IMR-90 (cell line): Measurements from ENCODE around the gene ITGA1. TPM values are rescaled to one million over a fixed set of nuclear protein-coding genes. Genes with fewer than 3 reads are reported as not detected.

Experiments
- ATAC-seq: fragments of 200-7000 bp; cut with Tn5 transposase; 2 replicates; pipeline ENCODE4 v1.9.1; 2020; ENCODE audit warnings: low read depth, mild to moderate bottlenecking, moderate library complexity
- BruUV-seq: library from RNA; stranded (reverse); fragments of 400-500 nt; replicated peaks from 2 replicates; lab custom pipeline; 2021; lab: Mats Ljungman, UMichigan
- CTCF ChIA-PET: fragments of 300-600 bp; formaldehyde crosslinking; extraction: SDS; loops from one replicate; lab custom pipeline; 2021; ENCODE audit warnings: antibody characterized with exemption; lab: Yijun Ruan, JAX
- POLR2A ChIA-PET: fragments of 300-600 bp; sonication (Branson Sonifier 250); formaldehyde crosslinking; loops from one replicate; lab custom pipeline; 2022; ENCODE audit warnings: antibody characterized with exemption; ENCODE audit not compliant: unreplicated experiment; lab: Charles Lee
- DNase-seq: peaks from one replicate; pipeline ENCODE4 v3.0.0; 2013
- H2AFZ ChIP-seq: replicated peaks from 2 replicates; pipeline ENCODE3; 2013; ENCODE audit warnings: low read length, mild to moderate bottlenecking; ENCODE audit not compliant: poor library complexity
- H2AK5ac ChIP-seq: 2 replicates; pipeline ENCODE4 v1.6.1; 2013; ENCODE audit warnings: low read depth, low read length, inconsistent platforms
- H2AK9ac ChIP-seq: replicated peaks from 2 replicates; pipeline ENCODE3; 2013; ENCODE audit warnings: mild to moderate bottlenecking, low read depth, low read length, moderate library complexity; ENCODE audit not compliant: poor library complexity
- H2BK120ac ChIP-seq: 2 replicates; pipeline ENCODE4 v1.6.1; 2013; ENCODE audit warnings: low read depth, low read length, inconsistent platforms
- H2BK15ac ChIP-seq: 3 replicates; pipeline ENCODE4 v1.6.1; 2013; ENCODE audit warnings: low read depth, low read length, inconsistent platforms
- H2BK20ac ChIP-seq: 2 replicates; pipeline ENCODE4 v1.6.1; 2013; ENCODE audit warnings: low read depth, mild to moderate bottlenecking, inconsistent platforms, low read length, moderate library complexity
- H2BK5ac ChIP-seq: 2 replicates; pipeline ENCODE4 v1.6.1; 2013; ENCODE audit warnings: mild to moderate bottlenecking, low read depth, low read length, inconsistent platforms; ENCODE audit not compliant: poor library complexity, severe bottlenecking
- H3K14ac ChIP-seq: replicated peaks from 2 replicates; pipeline ENCODE4 v1.6.1; 2013; ENCODE audit warnings: low read depth, low read length, inconsistent platforms
- H3K18ac ChIP-seq: 2 replicates; pipeline ENCODE4 v1.6.1; 2013; ENCODE audit warnings: low read depth, low read length, control low read depth
- H3K23ac ChIP-seq: 2 replicates; pipeline ENCODE4 v1.6.1; 2013; ENCODE audit warnings: low read depth, low read length, inconsistent platforms
- H3K27ac ChIP-seq: 2 replicates; pipeline ENCODE4 v1.5.1; 2013; ENCODE audit warnings: mild to moderate bottlenecking, control low read depth, low read length; ENCODE audit not compliant: insufficient read depth
- H3K27me3 ChIP-seq: 2 replicates; pipeline ENCODE4 v1.6.1; 2013; ENCODE audit warnings: low read length; ENCODE audit not compliant: control insufficient read depth, insufficient read depth
- H3K36me3 ChIP-seq: 2 replicates; pipeline ENCODE4 v1.6.1; 2013; ENCODE audit warnings: low read length, mixed read lengths; ENCODE audit not compliant: control insufficient read depth, insufficient read depth
- H3K4ac ChIP-seq: 2 replicates; pipeline ENCODE4 v1.6.1; 2013; ENCODE audit warnings: low read depth, low read length, inconsistent platforms
- H3K4me1 ChIP-seq: 2 replicates; pipeline ENCODE4 v1.6.1; 2013; ENCODE audit warnings: low read length, mixed read lengths; ENCODE audit not compliant: control insufficient read depth, insufficient read depth
- H3K4me2 ChIP-seq: 2 replicates; pipeline ENCODE4 v1.6.1; 2013; ENCODE audit warnings: low read depth, mild to moderate bottlenecking, control low read depth, low read length, moderate library complexity
- H3K4me3 ChIP-seq: 2 replicates; pipeline ENCODE4 v1.5.1; 2013; ENCODE audit warnings: low read depth, mild to moderate bottlenecking, control low read depth, low read length, moderate library complexity; ENCODE audit not compliant: insufficient read depth
- H3K56ac ChIP-seq: 2 replicates; pipeline ENCODE4 v1.6.1; 2013; ENCODE audit warnings: low read length, inconsistent platforms; ENCODE audit not compliant: insufficient read depth; ENCODE audit errors: extremely low read depth
- H3K79me1 ChIP-seq, 2 experiments: 2 replicates each; pipeline ENCODE4 v1.6.1; 2013; ENCODE audit warnings: low read length in 2 of 2, inconsistent platforms in 1 of 2, low read depth in 1 of 2
- H3K9ac ChIP-seq: 2 replicates; pipeline ENCODE4 v1.6.1; 2013; ENCODE audit warnings: low read depth, low read length, control low read depth
- H3K9me1 ChIP-seq: 2 replicates; pipeline ENCODE4 v1.6.1; 2013; ENCODE audit warnings: low read length, inconsistent platforms; ENCODE audit not compliant: insufficient read depth
- H3K9me3 ChIP-seq: 2 replicates; pipeline ENCODE4 v1.6.1; 2013; ENCODE audit warnings: low read length; ENCODE audit not compliant: control insufficient read depth, insufficient read depth
- H4K20me1 ChIP-seq: 2 replicates; pipeline ENCODE4 v1.6.1; 2013; ENCODE audit warnings: low read length, inconsistent platforms; ENCODE audit not compliant: insufficient read depth
- H4K5ac ChIP-seq: 2 replicates; pipeline ENCODE4 v1.6.1; 2013; ENCODE audit warnings: mild to moderate bottlenecking, low read depth, low read length, control low read depth
- H4K8ac ChIP-seq, 2 experiments: 2 replicates each; pipeline ENCODE4 v1.6.1; 2013; ENCODE audit warnings: low read depth in 2 of 2, low read length in 2 of 2, control low read depth in 1 of 2, inconsistent platforms in 1 of 2
- H4K91ac ChIP-seq: 2 replicates; pipeline ENCODE4 v1.6.1; 2013; ENCODE audit warnings: low read depth, low read length, inconsistent platforms; ENCODE audit not compliant: insufficient read depth
- MAFK ChIP-seq: IDR thresholded peaks from 2 replicates; pipeline ENCODE4 v1.6.1; 2012; ENCODE audit warnings: low read depth, low read length, improper control_type of control experiment
- MAZ ChIP-seq: IDR thresholded peaks from 2 replicates; pipeline ENCODE4 v1.6.1; 2012; ENCODE audit warnings: low read depth, mild to moderate bottlenecking, low read length, improper control_type of control experiment, moderate library complexity, borderline replicate concordance
- WGBS, 2 experiments: methylation state at CpG; one replicate each; pipeline versions ENCODE4 v1.1.5 to v1.1.7; 2013; ENCODE audit warnings: missing lambda C conversion rate in 2 of 2; ENCODE audit not compliant: insufficient read length in 1 of 2; ENCODE audit errors: extremely low coverage in 2 of 2; 5-methylcytosine and 5-hydroxymethylcytosine counted together
- dilution Hi-C: fragments of 300-500 bp; cut with HindIII; formaldehyde crosslinking; loops from one replicate; pipeline ENCODE4 v1.14.3; 2018; ENCODE audit warnings: low sequenced_read_pairs; ENCODE audit not compliant: unreplicated experiment
- in situ Hi-C: fragments of 300-500 bp; cut with MboI; formaldehyde crosslinking; loops from 3 replicates; pipeline ENCODE4 v1.14.3; 2019; ENCODE audit warnings: low sequenced_read_pairs, inconsistent platforms, mixed read lengths
- intact Hi-C: fragments of 100-400 bp; cut with micrococcal nuclease; formaldehyde crosslinking; loops from 2 replicates; pipeline ENCODE4 v1.10.0; 2022
- polyA plus RNA-seq, 3 experiments: library from polyadenylated mRNA; depleted of rRNA; stranded (reverse); fragments of >200 nt; gene quantifications; 2 replicates each; pipeline ENCODE4 v1.2.3, GENCODE V29; 2012; ENCODE audit warnings: low replicate concordance in 1 of 3
- total RNA-seq: library from RNA; depleted of rRNA; stranded (reverse); fragments of >200 nt; gene quantifications from 2 replicates; pipeline ENCODE4 v1.2.3, GENCODE V29; 2012
- TF ChIP-seq, protein P1 (sequence below): fragments of 150-350 bp; IDR thresholded peaks from 2 replicates; pipeline ENCODE4 v1.6.1; 2016; ENCODE audit warnings: low read depth, mild to moderate bottlenecking, low read length, moderate library complexity, borderline replicate concordance

Gene ITGA1
- total and polyA plus RNA-seq, 2 of the 4 experiments (the other 2 are of a cell fraction) = 22.3 to 95.2 TPM

DNA sequence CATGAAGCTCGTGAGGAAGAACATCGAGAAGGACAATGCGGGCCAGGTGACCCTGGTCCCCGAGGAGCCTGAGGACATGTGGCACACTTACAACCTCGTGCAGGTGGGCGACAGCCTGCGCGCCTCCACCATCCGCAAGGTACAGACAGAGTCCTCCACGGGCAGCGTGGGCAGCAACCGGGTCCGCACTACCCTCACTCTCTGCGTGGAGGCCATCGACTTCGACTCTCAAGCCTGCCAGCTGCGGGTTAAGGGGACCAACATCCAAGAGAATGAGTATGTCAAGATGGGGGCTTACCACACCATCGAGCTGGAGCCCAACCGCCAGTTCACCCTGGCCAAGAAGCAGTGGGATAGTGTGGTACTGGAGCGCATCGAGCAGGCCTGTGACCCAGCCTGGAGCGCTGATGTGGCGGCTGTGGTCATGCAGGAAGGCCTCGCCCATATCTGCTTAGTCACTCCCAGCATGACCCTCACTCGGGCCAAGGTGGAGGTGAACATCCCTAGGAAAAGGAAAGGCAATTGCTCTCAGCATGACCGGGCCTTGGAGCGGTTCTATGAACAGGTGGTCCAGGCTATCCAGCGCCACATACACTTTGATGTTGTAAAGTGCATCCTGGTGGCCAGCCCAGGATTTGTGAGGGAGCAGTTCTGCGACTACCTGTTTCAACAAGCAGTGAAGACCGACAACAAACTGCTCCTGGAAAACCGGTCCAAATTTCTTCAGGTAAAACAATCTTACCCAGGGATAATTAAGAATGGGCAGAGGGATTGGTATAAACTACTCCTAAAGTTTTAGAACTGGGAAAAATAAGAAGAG lies 12.9 kb downstream of the ITGA1 start (continued):
- no peak for TF ChIP-seq MAZ

DNA sequence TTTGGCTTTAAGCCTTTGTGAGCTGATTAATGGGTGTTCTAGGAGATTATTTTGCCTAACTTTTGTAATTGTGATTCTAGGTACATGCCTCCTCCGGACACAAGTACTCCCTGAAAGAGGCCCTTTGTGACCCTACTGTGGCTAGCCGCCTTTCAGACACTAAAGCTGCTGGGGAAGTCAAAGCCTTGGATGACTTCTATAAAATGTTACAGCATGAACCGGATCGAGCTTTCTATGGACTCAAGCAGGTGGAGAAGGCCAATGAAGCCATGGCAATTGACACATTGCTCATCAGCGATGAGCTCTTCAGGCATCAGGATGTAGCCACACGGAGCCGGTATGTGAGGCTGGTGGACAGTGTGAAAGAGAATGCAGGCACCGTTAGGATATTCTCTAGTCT lies 13.6 kb downstream of the ITGA1 start:
- Histone ChIP-seq H4K20me1 (peaks cover 39% of the 10 kb centered on the region), H3K9ac (peak overlapping the region; percentile 91), H3K4me3 (peak overlapping the region; percentile 56), H2AFZ (peak overlapping the region; percentile 19), H3K79me1 (peaks cover 0 to 26% of the 10 kb centered on the region in 2 experiments; a peak in 3 of 4 replicates), H3K9me3 (no peaks in the 10 kb centered on the region), H3K9me1 (peaks cover 3% of the 10 kb centered on the region; the same call in 1 of the 2 replicates), H2BK120ac (peak overlapping the region; percentile 67), H3K18ac (peak overlapping the region; percentile 32), H2AK9ac (peak overlapping the region; percentile 20), H3K27me3 (no peaks in the 10 kb centered on the region), H4K8ac (peak overlapping the region; percentile 79 to 96), H2BK5ac (peak overlapping the region; percentile 97), H2AK5ac (peak overlapping the region; percentile 53), H3K36me3 (peaks cover 13% of the 10 kb centered on the region), H3K4me1 (peaks cover 2% of the 10 kb centered on the region; the same call in 1 of the 2 replicates), H2BK20ac (peak overlapping the region; percentile 66), H3K56ac (peak overlapping the region; percentile 79), H4K91ac (peak overlapping the region; percentile 67), H4K5ac (peak overlapping the region; percentile 44), H3K4ac (peak overlapping the region; percentile 85), H3K14ac (peak overlapping the region; percentile 82), H3K4me2 (peak overlapping the region; percentile 85), H3K27ac (peak overlapping the region; percentile 82), H2BK15ac (peak overlapping the region; percentile 35), H3K23ac (peak overlapping the region; percentile 96)
- CTCF ChIA-PET = interaction anchor here (0.6 to 1.6 kb wide), 4 partner anchors 12 to 114 kb away, joined by 3 to 5 read pairs (median 4); no protein-coding TSS in a partner anchor
- peak; percentile 46 for DNase-seq
- intact Hi-C loops (loop anchor here (2.0 kb wide), 2 partner anchors 63 to 113 kb away; no protein-coding TSS in a partner anchor), dilution Hi-C loops (no loop called here), in situ Hi-C loops (loop anchor here (5.0 kb wide), 1 partner anchor 36 kb away; no protein-coding TSS in a partner anchor)
- TSS peak; percentile 55 for BruUV-seq
- TF ChIP-seq MAZ (no peak), MAFK (no peak)
- TF ChIP-seq, protein P1, sequence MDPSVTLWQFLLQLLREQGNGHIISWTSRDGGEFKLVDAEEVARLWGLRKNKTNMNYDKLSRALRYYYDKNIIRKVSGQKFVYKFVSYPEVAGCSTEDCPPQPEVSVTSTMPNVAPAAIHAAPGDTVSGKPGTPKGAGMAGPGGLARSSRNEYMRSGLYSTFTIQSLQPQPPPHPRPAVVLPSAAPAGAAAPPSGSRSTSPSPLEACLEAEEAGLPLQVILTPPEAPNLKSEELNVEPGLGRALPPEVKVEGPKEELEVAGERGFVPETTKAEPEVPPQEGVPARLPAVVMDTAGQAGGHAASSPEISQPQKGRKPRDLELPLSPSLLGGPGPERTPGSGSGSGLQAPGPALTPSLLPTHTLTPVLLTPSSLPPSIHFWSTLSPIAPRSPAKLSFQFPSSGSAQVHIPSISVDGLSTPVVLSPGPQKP = no peak
- 8% methylated on average over 6 of the region's 8 CpGs; no CpG with 5 or more reads in 1 of the 2 experiments for WGBS, 2 experiments
- no peak for ATAC-seq
- POLR2A ChIA-PET = interaction anchor here (0.6 to 1.9 kb wide), 5 partner anchors 9 to 77 kb away, joined by 3 to 13 read pairs (median 4); no protein-coding TSS in a partner anchor
